GM12864 (cell line): ENCODE measurements around the gene NLRP6.
"Not testable (repeated sequence)": the region's sequence is repeated elsewhere in the genome, so short reads cannot be mapped to it uniquely, and the experiment has no call there.

Experiments used
- DNase-seq: peaks from one replicate; pipeline ENCODE4 v3.0.0-alpha.2; 2011; ENCODE audit warnings: low read depth
- H3K4me3 ChIP-seq: 2 replicates; pipeline ENCODE4 v1.5.1; 2011; ENCODE audit warnings: mild to moderate bottlenecking, low read depth, low read length, control low read depth
- CTCF ChIP-seq: IDR thresholded peaks from 2 replicates; pipeline ENCODE4 v1.5.1; 2011; ENCODE audit warnings: low read depth, mild to moderate bottlenecking, moderate library complexity, low read length, control low read depth, inconsistent platforms; ENCODE audit errors: missing control alignments

The NLRP6 gene

GRCh38 chr11:236774-237767 lies 41.1 kb upstream of the NLRP6 start, which contains the start of gene PSMD13:
Gene PSMD13, plus strand, starts transcription at chr11:236976. Its CDS starts 74 bp downstream, at chr11:237050.
- peak; percentile 52 for DNase-seq
- TF ChIP-seq CTCF: no peak
- peak within 1 kb of the TSS; percentile 92 for H3K4me3 ChIP-seq

GRCh38 chr11:238346-238745 lies 39.9 kb upstream of the NLRP6 start:
- DNase-seq: not testable (repeated sequence)
- H3K4me3 ChIP-seq: peak overlapping the region; percentile 92; the same call in 1 of the 2 replicates

GRCh38 chr11:240315-240714 lies 37.9 kb upstream of the NLRP6 start:
- no peak overlapping the region for H3K4me3 ChIP-seq
- TF ChIP-seq CTCF: no peak
- DNase-seq: no peak

- H3K4me3 ChIP-seq: no peak overlapping the region
- no peak for TF ChIP-seq CTCF
- DNase-seq: no peak
These were observed 36.6 kb upstream of the NLRP6 start for GRCh38 chr11:241634-242033.

GRCh38 chr11:244376-244775 lies 33.8 kb upstream of the NLRP6 start:
- no peak for DNase-seq
- H3K4me3 ChIP-seq: no peak overlapping the region
- TF ChIP-seq CTCF: no peak

- no peak overlapping the region for H3K4me3 ChIP-seq
- TF ChIP-seq CTCF: no peak
- DNase-seq: no peak
These were observed 29.1 kb upstream of the NLRP6 start for GRCh38 chr11:249062-249461.

- no peak overlapping the region for H3K4me3 ChIP-seq
- TF ChIP-seq CTCF: no peak
- DNase-seq: no peak
These were observed 27.9 kb upstream of the NLRP6 start for GRCh38 chr11:250274-250673.
